IMR-90 (cell line): ENCODE results near the gene CYP4F3. TPM values are rescaled to one million over a fixed set of nuclear protein-coding genes. Genes with fewer than 3 reads are reported as not detected.

Source experiments
- ATAC-seq: fragments of 200-7000 bp; cut with Tn5 transposase; 2 replicates; pipeline ENCODE4 v1.9.1; 2020; ENCODE audit warnings: low read depth, mild to moderate bottlenecking, moderate library complexity
- BruUV-seq: library from RNA; stranded (reverse); fragments of 400-500 nt; replicated peaks from 2 replicates; lab custom pipeline; 2021; lab: Mats Ljungman, UMichigan
- CTCF ChIA-PET: fragments of 300-600 bp; formaldehyde crosslinking; extraction: SDS; loops from one replicate; lab custom pipeline; 2021; ENCODE audit warnings: antibody characterized with exemption; lab: Yijun Ruan, JAX
- POLR2A ChIA-PET: fragments of 300-600 bp; sonication (Branson Sonifier 250); formaldehyde crosslinking; loops from one replicate; lab custom pipeline; 2022; ENCODE audit warnings: antibody characterized with exemption; ENCODE audit not compliant: unreplicated experiment; lab: Charles Lee
- DNase-seq: peaks from one replicate; pipeline ENCODE4 v3.0.0; 2013
- H2AFZ ChIP-seq: replicated peaks from 2 replicates; pipeline ENCODE3; 2013; ENCODE audit warnings: low read length, mild to moderate bottlenecking; ENCODE audit not compliant: poor library complexity
- H2AK5ac ChIP-seq: 2 replicates; pipeline ENCODE4 v1.6.1; 2013; ENCODE audit warnings: low read depth, low read length, inconsistent platforms
- H2AK9ac ChIP-seq: replicated peaks from 2 replicates; pipeline ENCODE3; 2013; ENCODE audit warnings: mild to moderate bottlenecking, low read depth, low read length, moderate library complexity; ENCODE audit not compliant: poor library complexity
- H2BK120ac ChIP-seq: 2 replicates; pipeline ENCODE4 v1.6.1; 2013; ENCODE audit warnings: low read depth, low read length, inconsistent platforms
- H2BK15ac ChIP-seq: 3 replicates; pipeline ENCODE4 v1.6.1; 2013; ENCODE audit warnings: low read depth, low read length, inconsistent platforms
- H2BK20ac ChIP-seq: 2 replicates; pipeline ENCODE4 v1.6.1; 2013; ENCODE audit warnings: low read depth, mild to moderate bottlenecking, inconsistent platforms, low read length, moderate library complexity
- H2BK5ac ChIP-seq: 2 replicates; pipeline ENCODE4 v1.6.1; 2013; ENCODE audit warnings: mild to moderate bottlenecking, low read depth, low read length, inconsistent platforms; ENCODE audit not compliant: poor library complexity, severe bottlenecking
- H3K14ac ChIP-seq: replicated peaks from 2 replicates; pipeline ENCODE4 v1.6.1; 2013; ENCODE audit warnings: low read depth, low read length, inconsistent platforms
- H3K18ac ChIP-seq: 2 replicates; pipeline ENCODE4 v1.6.1; 2013; ENCODE audit warnings: low read depth, low read length, control low read depth
- H3K23ac ChIP-seq: 2 replicates; pipeline ENCODE4 v1.6.1; 2013; ENCODE audit warnings: low read depth, low read length, inconsistent platforms
- H3K27ac ChIP-seq: 2 replicates; pipeline ENCODE4 v1.5.1; 2013; ENCODE audit warnings: mild to moderate bottlenecking, control low read depth, low read length; ENCODE audit not compliant: insufficient read depth
- H3K27me3 ChIP-seq: 2 replicates; pipeline ENCODE4 v1.6.1; 2013; ENCODE audit warnings: low read length; ENCODE audit not compliant: control insufficient read depth, insufficient read depth
- H3K36me3 ChIP-seq: 2 replicates; pipeline ENCODE4 v1.6.1; 2013; ENCODE audit warnings: low read length, mixed read lengths; ENCODE audit not compliant: control insufficient read depth, insufficient read depth
- H3K4ac ChIP-seq: 2 replicates; pipeline ENCODE4 v1.6.1; 2013; ENCODE audit warnings: low read depth, low read length, inconsistent platforms
- H3K4me1 ChIP-seq: 2 replicates; pipeline ENCODE4 v1.6.1; 2013; ENCODE audit warnings: low read length, mixed read lengths; ENCODE audit not compliant: control insufficient read depth, insufficient read depth
- H3K4me2 ChIP-seq: 2 replicates; pipeline ENCODE4 v1.6.1; 2013; ENCODE audit warnings: low read depth, mild to moderate bottlenecking, control low read depth, low read length, moderate library complexity
- H3K4me3 ChIP-seq: 2 replicates; pipeline ENCODE4 v1.5.1; 2013; ENCODE audit warnings: low read depth, mild to moderate bottlenecking, control low read depth, low read length, moderate library complexity; ENCODE audit not compliant: insufficient read depth
- H3K56ac ChIP-seq: 2 replicates; pipeline ENCODE4 v1.6.1; 2013; ENCODE audit warnings: low read length, inconsistent platforms; ENCODE audit not compliant: insufficient read depth; ENCODE audit errors: extremely low read depth
- H3K79me1 ChIP-seq, 2 experiments: 2 replicates each; pipeline ENCODE4 v1.6.1; 2013; ENCODE audit warnings: low read length in 2 of 2, inconsistent platforms in 1 of 2, low read depth in 1 of 2
- H3K9ac ChIP-seq: 2 replicates; pipeline ENCODE4 v1.6.1; 2013; ENCODE audit warnings: low read depth, low read length, control low read depth
- H3K9me1 ChIP-seq: 2 replicates; pipeline ENCODE4 v1.6.1; 2013; ENCODE audit warnings: low read length, inconsistent platforms; ENCODE audit not compliant: insufficient read depth
- H3K9me3 ChIP-seq: 2 replicates; pipeline ENCODE4 v1.6.1; 2013; ENCODE audit warnings: low read length; ENCODE audit not compliant: control insufficient read depth, insufficient read depth
- H4K20me1 ChIP-seq: 2 replicates; pipeline ENCODE4 v1.6.1; 2013; ENCODE audit warnings: low read length, inconsistent platforms; ENCODE audit not compliant: insufficient read depth
- H4K5ac ChIP-seq: 2 replicates; pipeline ENCODE4 v1.6.1; 2013; ENCODE audit warnings: mild to moderate bottlenecking, low read depth, low read length, control low read depth
- H4K8ac ChIP-seq, 2 experiments: 2 replicates each; pipeline ENCODE4 v1.6.1; 2013; ENCODE audit warnings: low read depth in 2 of 2, low read length in 2 of 2, control low read depth in 1 of 2, inconsistent platforms in 1 of 2
- H4K91ac ChIP-seq: 2 replicates; pipeline ENCODE4 v1.6.1; 2013; ENCODE audit warnings: low read depth, low read length, inconsistent platforms; ENCODE audit not compliant: insufficient read depth
- NFE2L2 ChIP-seq: fragments of 150-350 bp; IDR thresholded peaks from 2 replicates; pipeline ENCODE4 v1.6.1; 2016; ENCODE audit warnings: low read depth, mild to moderate bottlenecking, low read length
- WGBS, 2 experiments: methylation state at CpG; one replicate each; pipeline versions ENCODE4 v1.1.5 to v1.1.7; 2013; ENCODE audit warnings: missing lambda C conversion rate in 2 of 2; ENCODE audit not compliant: insufficient read length in 1 of 2; ENCODE audit errors: extremely low coverage in 2 of 2; 5-methylcytosine and 5-hydroxymethylcytosine counted together
- dilution Hi-C: fragments of 300-500 bp; cut with HindIII; formaldehyde crosslinking; loops from one replicate; pipeline ENCODE4 v1.14.3; 2018; ENCODE audit warnings: low sequenced_read_pairs; ENCODE audit not compliant: unreplicated experiment
- in situ Hi-C: fragments of 300-500 bp; cut with MboI; formaldehyde crosslinking; loops from 3 replicates; pipeline ENCODE4 v1.14.3; 2019; ENCODE audit warnings: low sequenced_read_pairs, inconsistent platforms, mixed read lengths
- intact Hi-C: fragments of 100-400 bp; cut with micrococcal nuclease; formaldehyde crosslinking; loops from 2 replicates; pipeline ENCODE4 v1.10.0; 2022
- polyA plus RNA-seq, 3 experiments: library from polyadenylated mRNA; depleted of rRNA; stranded (reverse); fragments of >200 nt; gene quantifications; 2 replicates each; pipeline ENCODE4 v1.2.3, GENCODE V29; 2012; ENCODE audit warnings: low replicate concordance in 1 of 3
- total RNA-seq: library from RNA; depleted of rRNA; stranded (reverse); fragments of >200 nt; gene quantifications from 2 replicates; pipeline ENCODE4 v1.2.3, GENCODE V29; 2012

CYP4F3 gene
- total and polyA plus RNA-seq, 2 of the 4 experiments (the other 2 are of a cell fraction), result not detected

- Histone ChIP-seq H3K9ac (no peak overlapping the region), H3K4me1 (no peaks in the 10 kb centered on the region), H2BK5ac (no peak overlapping the region), H3K14ac (no peak overlapping the region), H3K27me3 (no peaks in the 10 kb centered on the region), H3K79me1 (no peaks in the 10 kb centered on the region), H2AFZ (no peak overlapping the region), H4K20me1 (no peaks in the 10 kb centered on the region), H3K23ac (no peak overlapping the region), H4K8ac (no peak overlapping the region), H2AK5ac (no peak overlapping the region), H3K9me1 (no peaks in the 10 kb centered on the region), H2AK9ac (no peak overlapping the region), H3K36me3 (no peaks in the 10 kb centered on the region), H4K5ac (no peak overlapping the region), H3K4me3 (no peak overlapping the region), H3K4me2 (no peak overlapping the region), H2BK120ac (no peak overlapping the region), H3K4ac (no peak overlapping the region), H4K91ac (no peak overlapping the region), H2BK20ac (no peak overlapping the region), H2BK15ac (no peak overlapping the region), H3K56ac (no peak overlapping the region), H3K27ac (no peak overlapping the region), H3K9me3 (peaks cover 11% of the 10 kb centered on the region; the same call in 1 of the 2 replicates), H3K18ac (no peak overlapping the region)
- dilution Hi-C loops, result no loop called here
- POLR2A ChIA-PET, result no interaction called here
- DNase-seq (no peak), ATAC-seq (no peak)
- intact Hi-C loops, result no loop called here
- no CpG with 5 or more reads among the region's 5 CpGs for WGBS, 2 experiments
- no peak for TF ChIP-seq NFE2L2
- BruUV-seq, result no TSS peak
- in situ Hi-C loops, result no loop called here
- CTCF ChIA-PET, result no interaction called here
Observed at GRCh38 chr19:15612342-15612741, 28.4 kb upstream of the CYP4F3 start.
